DND-41 (cell line): ENCODE measurements around the gene SLC12A4.

Experiments
- ATAC-seq: fragments of 200-7000 bp; cut with Tn5 transposase; 3 replicates; pipeline ENCODE4 v1.9.1; 2021; ENCODE audit warnings: low read depth; ENCODE audit not compliant: insufficient read depth
- DNase-seq: peaks from one replicate; pipeline ENCODE4 v3.0.0-alpha.2; 2020
- H2AFZ ChIP-seq: 2 replicates; pipeline ENCODE4 v1.6.0; 2012; ENCODE audit warnings: low read depth, low read length
- H3K27ac ChIP-seq: 2 replicates; pipeline ENCODE4 v1.5.1; 2012; ENCODE audit warnings: low read length, inconsistent platforms
- H3K27me3 ChIP-seq: fragments of 200-600 bp; sonication (generic); 2 replicates; pipeline ENCODE4 v1.6.0; 2012; ENCODE audit warnings: low read length, mild to moderate bottlenecking, inconsistent platforms; ENCODE audit not compliant: insufficient read depth, poor library complexity
- H3K36me3 ChIP-seq: 2 replicates; pipeline ENCODE4 v1.5.1; 2012; ENCODE audit warnings: low read length, inconsistent platforms; ENCODE audit not compliant: insufficient read depth
- H3K4me1 ChIP-seq: 2 replicates; pipeline ENCODE4 v1.5.1; 2012; ENCODE audit warnings: mild to moderate bottlenecking, low read length; ENCODE audit not compliant: insufficient read depth
- H3K4me2 ChIP-seq: 2 replicates; pipeline ENCODE4 v1.6.0; 2012; ENCODE audit warnings: mild to moderate bottlenecking, moderate library complexity, low read length, inconsistent platforms; ENCODE audit not compliant: insufficient read depth
- H3K4me3 ChIP-seq, 2 experiments: fragments of 200-600 bp in 1 of 2; shearing (Covaris generic) in 1 of 2; 2 replicates each; pipeline ENCODE4 v1.5.1; 2012 to 2016; ENCODE audit warnings: inconsistent platforms in 2 of 2, low read length in 2 of 2, mild to moderate bottlenecking in 2 of 2, low read depth in 1 of 2, moderate library complexity in 1 of 2
- H3K79me2 ChIP-seq: 2 replicates; pipeline ENCODE4 v1.6.0; 2012; ENCODE audit warnings: low read length, inconsistent platforms; ENCODE audit not compliant: insufficient read depth
- H3K9ac ChIP-seq: 2 replicates; pipeline ENCODE4 v1.6.0; 2012; ENCODE audit warnings: low read depth, mild to moderate bottlenecking, inconsistent platforms, low read length, moderate library complexity
- H3K9me3 ChIP-seq: 2 replicates; pipeline ENCODE4 v1.5.1; 2012; ENCODE audit warnings: low read length, moderate library complexity, mild to moderate bottlenecking, inconsistent platforms; ENCODE audit not compliant: insufficient read depth, severe bottlenecking
- H4K20me1 ChIP-seq: 2 replicates; pipeline ENCODE4 v1.6.0; 2012; ENCODE audit warnings: low read length; ENCODE audit not compliant: insufficient read depth
- CTCF ChIP-seq: IDR thresholded peaks from 2 replicates; pipeline ENCODE4 v1.5.1; 2012; ENCODE audit warnings: borderline replicate concordance, low read length, moderate library complexity, mild to moderate bottlenecking; ENCODE audit not compliant: poor library complexity, severe bottlenecking; ENCODE audit errors: extremely low read depth
- EZH2 ChIP-seq: IDR thresholded peaks from 3 replicates; pipeline ENCODE4 v1.6.1; 2012; ENCODE audit warnings: borderline replicate concordance, low read depth, mild to moderate bottlenecking, moderate library complexity, low read length, inconsistent platforms; ENCODE audit not compliant: severe bottlenecking

The SLC12A4 gene

GRCh38 chr16:67901734-67902133 is 66.7 kb downstream of the SLC12A4 start:
- ATAC-seq (no peak), DNase-seq (no peak)
- H3K9me3 ChIP-seq, result no peaks in the 10 kb centered on the region
- no peak overlapping the region for H3K4me3 ChIP-seq
- H3K36me3 ChIP-seq, result 0 out of 2 replicates have a peak, but pooled peaks cover 4% of the 10 kb centered on the region
- H3K4me1 ChIP-seq, result no peaks in the 10 kb centered on the region
- H2AFZ ChIP-seq, result no peak overlapping the region
- no peak for TF ChIP-seq CTCF
- peaks cover 56% of the 10 kb centered on the region for H3K79me2 ChIP-seq
- no peak overlapping the region for H3K4me2 ChIP-seq
- no peak overlapping the region for H3K27ac ChIP-seq
- peaks cover 13% of the 10 kb centered on the region; the same call in 1 of the 2 replicates for H4K20me1 ChIP-seq
- H3K9ac ChIP-seq, result no peak overlapping the region
- H3K27me3 ChIP-seq, result no peaks in the 10 kb centered on the region

GRCh38 chr16:67897231-67897630 is 71.2 kb downstream of the SLC12A4 start:
- Histone ChIP-seq H3K9ac (no peak overlapping the region), H3K79me2 (peaks cover 81% of the 10 kb centered on the region), H3K27me3 (no peaks in the 10 kb centered on the region), H2AFZ (no peak overlapping the region), H3K4me2 (no peak overlapping the region), H3K27ac (no peak overlapping the region), H3K9me3 (no peaks in the 10 kb centered on the region), H3K4me1 (peaks cover 28% of the 10 kb centered on the region), H3K36me3 (peaks cover 9% of the 10 kb centered on the region; the same call in 1 of the 2 replicates), H4K20me1 (peaks cover 13% of the 10 kb centered on the region; the same call in 1 of the 2 replicates), H3K4me3 (no peak overlapping the region)
- DNase-seq, result no peak
- no peak for ATAC-seq
- TF ChIP-seq EZH2 (no peak), CTCF (no peak)

- Histone ChIP-seq H3K9me3 (no peaks in the 10 kb centered on the region), H2AFZ (peak overlapping the region; percentile 95), H4K20me1 (peaks cover 4% of the 10 kb centered on the region; the same call in 1 of the 2 replicates), H3K36me3 (peaks cover 5% of the 10 kb centered on the region; the same call in 1 of the 2 replicates), H3K27me3 (no peaks in the 10 kb centered on the region), H3K79me2 (peaks cover 56% of the 10 kb centered on the region), H3K27ac (peak overlapping the region; percentile 78), H3K4me1 (peaks cover 32% of the 10 kb centered on the region), H3K4me3 (peak overlapping the region; percentile 78 to 97), H3K9ac (peak overlapping the region; percentile 97), H3K4me2 (peak overlapping the region; percentile 88)
- no peak for DNase-seq
- 0 out of 3 replicates have a peak, but pooled peaks have one; percentile 8 for ATAC-seq
- TF ChIP-seq CTCF, result no peak
- no peak for TF ChIP-seq EZH2
These were observed 74.6 kb downstream of the SLC12A4 start for GRCh38 chr16:67893743-67894399.
